ENCODE data around the gene SPACA4.

The SPACA4 gene

GRCh38 chr19:48614436-48615230 is 8.1 kb downstream of the SPACA4 start, which contains the start of gene FAM83E:
FAM83E (minus strand) TSS chr19:48615076; CDS start chr19:48613372, 1,704 bp downstream.
- Histone ChIP-seq H3K4me1 (ENCODE audit: insufficient read depth, poor library complexity, severe bottlenecking) (peaks cover 25% of the 10 kb centered on the region), H3K27ac (ENCODE audit: poor library complexity, severe bottlenecking) (peak within 1 kb of the TSS; percentile 78), H3K27me3 (ENCODE audit: insufficient read depth, poor library complexity, severe bottlenecking) (no peaks in the 10 kb centered on the region), H3K9me3 (ENCODE audit: severe bottlenecking) (no peaks in the 10 kb centered on the region), H3K4me3 (ENCODE audit: severe bottlenecking) (peak within 1 kb of the TSS; percentile 13), H3K36me3 (ENCODE audit: low read depth) (peaks cover 36% of the 10 kb centered on the region)
- peak; percentile 8 for TF ChIP-seq CTCF (IDR thresholded peaks at IDR 0.05; ENCODE audit: poor library complexity, severe bottlenecking)
- DNase-seq (ENCODE audit: low spot score) = peak; percentile 90
- ATAC-seq (ENCODE audit: low read depth) = peak; percentile 54

GRCh38 chr19:48615231-48616040 is 8.9 kb downstream of the SPACA4 start:
- H3K4me3 ChIP-seq (ENCODE audit: severe bottlenecking) = no peak overlapping the region
- peak overlapping the region; percentile 78 for H3K27ac ChIP-seq (ENCODE audit: poor library complexity, severe bottlenecking)
- ATAC-seq (ENCODE audit: low read depth) = no peak
- no peak for DNase-seq (ENCODE audit: low spot score)
- TF ChIP-seq CTCF (IDR thresholded peaks at IDR 0.05; ENCODE audit: poor library complexity, severe bottlenecking) = peak; percentile 1
- no peaks in the 10 kb centered on the region for H3K9me3 ChIP-seq (ENCODE audit: severe bottlenecking)
- H3K36me3 ChIP-seq (ENCODE audit: low read depth) = peaks cover 36% of the 10 kb centered on the region
- H3K27me3 ChIP-seq (ENCODE audit: insufficient read depth, poor library complexity, severe bottlenecking) = no peaks in the 10 kb centered on the region
- H3K4me1 ChIP-seq (ENCODE audit: insufficient read depth, poor library complexity, severe bottlenecking) = peaks cover 25% of the 10 kb centered on the region

- H3K27ac ChIP-seq (ENCODE audit: poor library complexity, severe bottlenecking) = peak overlapping the region; percentile 78
- H3K4me3 ChIP-seq (ENCODE audit: severe bottlenecking) = no peak overlapping the region
- no peak for TF ChIP-seq CTCF (IDR thresholded peaks at IDR 0.05; ENCODE audit: poor library complexity, severe bottlenecking)
These were observed 9.5 kb downstream of the SPACA4 start for GRCh38 chr19:48616041-48616436.

GRCh38 chr19:48616491-48617056 is 10.0 kb downstream of the SPACA4 start:
- no peaks in the 10 kb centered on the region for H3K9me3 ChIP-seq (ENCODE audit: severe bottlenecking)
- H3K27me3 ChIP-seq (ENCODE audit: insufficient read depth, poor library complexity, severe bottlenecking) = no peaks in the 10 kb centered on the region
- ATAC-seq (ENCODE audit: low read depth) (no peak), DNase-seq (ENCODE audit: low spot score) (no peak)
- H3K4me3 ChIP-seq (ENCODE audit: severe bottlenecking) = no peak overlapping the region
- peaks cover 25% of the 10 kb centered on the region for H3K4me1 ChIP-seq (ENCODE audit: insufficient read depth, poor library complexity, severe bottlenecking)
- peaks cover 40% of the 10 kb centered on the region for H3K36me3 ChIP-seq (ENCODE audit: low read depth)
- peak overlapping the region; percentile 78 for H3K27ac ChIP-seq (ENCODE audit: poor library complexity, severe bottlenecking)
- TF ChIP-seq CTCF (IDR thresholded peaks at IDR 0.05; ENCODE audit: poor library complexity, severe bottlenecking) = no peak

More at GRCh38 chr19:48616041-48616436, 9.5 kb downstream of the SPACA4 start:
- Histone ChIP-seq H3K4me1 (ENCODE audit: insufficient read depth, poor library complexity, severe bottlenecking) (peaks cover 25% of the 10 kb centered on the region), H3K9me3 (ENCODE audit: severe bottlenecking) (no peaks in the 10 kb centered on the region), H3K36me3 (ENCODE audit: low read depth) (peaks cover 36% of the 10 kb centered on the region), H3K27me3 (ENCODE audit: insufficient read depth, poor library complexity, severe bottlenecking) (no peaks in the 10 kb centered on the region)
- ATAC-seq (ENCODE audit: low read depth) = no peak
- DNase-seq (ENCODE audit: low spot score) = no peak
